ENCODE measurements around the gene TBX21.
"Not testable (repeated sequence)": the region's sequence is repeated elsewhere in the genome, so short reads cannot be mapped to it uniquely, and the experiment has no call there.

TBX21 gene

GRCh38 chr17:47731396-47731795 lies 1.6 kb upstream of the TBX21 start:
- DNase-seq (ENCODE audit: low read depth in 2 of 2) = no peak

- DNase-seq (ENCODE audit: low read depth in 2 of 2) = no peak
Observed at GRCh38 chr17:47732399-47733046, 513 bp upstream of the TBX21 start.

DNA sequence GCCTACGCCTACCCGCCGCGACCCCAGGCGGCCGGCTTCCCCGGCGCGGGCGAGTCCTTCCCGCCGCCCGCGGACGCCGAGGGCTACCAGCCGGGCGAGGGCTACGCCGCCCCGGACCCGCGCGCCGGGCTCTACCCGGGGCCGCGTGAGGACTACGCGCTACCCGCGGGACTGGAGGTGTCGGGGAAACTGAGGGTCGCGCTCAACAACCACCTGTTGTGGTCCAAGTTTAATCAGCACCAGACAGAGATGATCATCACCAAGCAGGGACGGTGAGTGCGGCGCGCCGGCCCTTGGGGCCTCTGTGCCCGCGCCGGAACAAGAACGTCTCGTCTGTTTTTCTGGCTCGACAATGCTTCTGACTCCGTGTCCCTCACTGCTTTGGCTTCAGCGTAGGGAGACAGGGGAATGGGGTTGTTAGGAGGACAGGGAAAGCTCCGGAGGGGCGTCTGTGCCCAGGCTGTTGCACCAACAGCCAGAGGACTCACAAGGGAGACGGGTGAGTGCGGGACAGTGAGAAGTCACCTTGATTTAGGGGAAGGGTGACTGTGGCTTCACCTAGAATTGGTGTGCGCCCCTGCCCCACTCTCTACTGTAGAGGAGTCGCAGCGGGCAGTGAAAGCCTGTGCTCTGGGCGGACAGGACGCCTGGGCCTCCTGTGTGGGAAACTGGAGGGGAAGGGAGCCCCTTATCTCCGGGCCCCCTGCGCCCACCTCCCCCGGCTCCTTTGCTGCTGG lies 806 bp downstream of the TBX21 start:
- peak in 1 of 2 donors; percentile 24 for DNase-seq (ENCODE audit: low read depth in 2 of 2)

DNA sequence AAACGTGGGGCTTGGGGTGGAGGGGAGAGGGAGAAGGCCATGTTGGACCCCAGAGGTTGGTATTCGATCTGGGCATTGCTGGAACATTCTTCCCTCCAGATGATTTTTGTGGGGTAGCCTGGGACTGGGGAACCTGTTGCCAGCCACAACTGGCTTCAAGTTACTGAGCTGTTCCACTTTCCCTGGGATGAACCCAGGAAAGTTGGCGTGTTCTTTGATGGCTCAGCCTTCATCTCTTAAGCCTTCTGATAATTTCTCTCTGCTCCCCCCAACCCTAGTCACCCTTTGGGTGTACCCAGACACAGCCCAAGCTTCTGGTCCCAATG lies 2.1 kb downstream of the TBX21 start:
- DNase-seq (ENCODE audit: low read depth in 2 of 2) = no peak

GRCh38 chr17:47735536-47736011 lies 2.5 kb downstream of the TBX21 start:
- DNase-seq (ENCODE audit: low read depth in 2 of 2) = no peak

DNA sequence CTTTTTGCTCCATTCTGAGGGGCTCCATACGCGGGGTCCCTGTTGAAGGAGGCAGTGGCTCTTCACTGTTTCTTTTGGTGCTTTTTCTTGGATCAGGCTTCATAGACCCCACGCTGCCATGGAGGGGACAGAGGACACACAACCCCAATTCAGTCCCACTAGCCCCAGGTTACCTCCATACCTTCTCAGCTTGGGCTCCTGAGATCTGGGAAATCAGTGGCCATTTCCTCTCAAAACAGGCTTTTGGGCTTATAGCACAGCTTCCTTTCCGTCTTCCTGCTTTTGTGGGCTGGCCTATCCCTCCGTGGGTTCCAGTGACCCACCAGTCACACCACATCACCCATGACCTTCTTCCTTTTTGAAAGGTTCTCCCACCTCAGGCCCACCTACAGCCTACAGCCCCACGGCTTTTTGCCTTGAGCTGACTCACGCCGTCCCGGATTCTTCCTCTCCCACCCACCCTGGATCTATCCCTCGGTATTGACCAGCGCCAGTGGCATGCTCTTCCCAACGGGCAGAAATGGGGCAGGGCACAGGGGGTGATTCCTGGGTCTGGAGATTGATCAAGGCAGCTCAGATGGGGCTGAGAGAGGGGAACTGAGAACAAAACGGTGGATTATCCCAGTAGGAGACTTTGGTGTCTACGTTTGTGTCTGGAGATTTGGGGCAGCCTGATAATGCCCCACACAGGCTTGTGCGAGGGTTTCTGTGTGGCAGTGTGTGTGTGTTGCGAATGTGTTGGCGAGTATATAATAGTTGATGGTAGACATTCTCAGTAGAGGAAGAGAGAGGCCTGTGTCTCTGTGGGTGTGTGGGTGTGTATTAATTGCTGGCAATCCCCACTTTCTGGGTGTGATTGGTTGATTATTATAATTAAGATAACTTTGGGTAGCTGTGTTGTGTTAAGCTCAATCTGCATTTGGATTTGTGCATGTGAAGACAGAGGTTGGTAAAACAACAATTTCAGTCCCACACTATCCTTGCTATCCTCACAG lies 3.8 kb downstream of the TBX21 start:
- no peak for DNase-seq (ENCODE audit: low read depth in 2 of 2)

GRCh38 chr17:47738178-47738577 lies 5.1 kb downstream of the TBX21 start:
- no peak for DNase-seq (ENCODE audit: low read depth in 2 of 2)

- no peak for DNase-seq (ENCODE audit: low read depth in 2 of 2)
Observed at GRCh38 chr17:47739150-47739549, 6.1 kb downstream of the TBX21 start.

- DNase-seq (ENCODE audit: low read depth in 2 of 2) = not testable (repeated sequence)
Observed at GRCh38 chr17:47739945-47740344, 6.9 kb downstream of the TBX21 start.

GRCh38 chr17:47741109-47741792 lies 8.2 kb downstream of the TBX21 start:
- no peak for DNase-seq (ENCODE audit: low read depth in 2 of 2)

DNA sequence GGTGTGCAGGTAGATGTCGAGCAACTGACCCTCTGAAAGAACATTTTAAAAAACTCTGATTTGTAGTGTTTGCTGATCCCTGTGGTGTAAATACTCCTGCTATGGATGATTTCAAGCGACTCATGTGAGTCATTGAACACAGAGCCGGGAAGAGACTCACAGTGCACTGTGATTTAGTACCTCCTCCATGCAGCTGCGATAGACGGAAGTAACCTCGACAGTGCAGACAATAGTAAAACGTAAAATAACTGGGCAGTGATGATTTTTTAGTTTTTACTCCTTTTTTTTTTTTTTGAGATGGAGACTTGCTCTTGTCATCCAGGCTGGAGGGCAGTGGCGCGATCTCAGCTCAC lies 8.7 kb downstream of the TBX21 start:
- DNase-seq (ENCODE audit: low read depth in 2 of 2) = no peak

DNA sequence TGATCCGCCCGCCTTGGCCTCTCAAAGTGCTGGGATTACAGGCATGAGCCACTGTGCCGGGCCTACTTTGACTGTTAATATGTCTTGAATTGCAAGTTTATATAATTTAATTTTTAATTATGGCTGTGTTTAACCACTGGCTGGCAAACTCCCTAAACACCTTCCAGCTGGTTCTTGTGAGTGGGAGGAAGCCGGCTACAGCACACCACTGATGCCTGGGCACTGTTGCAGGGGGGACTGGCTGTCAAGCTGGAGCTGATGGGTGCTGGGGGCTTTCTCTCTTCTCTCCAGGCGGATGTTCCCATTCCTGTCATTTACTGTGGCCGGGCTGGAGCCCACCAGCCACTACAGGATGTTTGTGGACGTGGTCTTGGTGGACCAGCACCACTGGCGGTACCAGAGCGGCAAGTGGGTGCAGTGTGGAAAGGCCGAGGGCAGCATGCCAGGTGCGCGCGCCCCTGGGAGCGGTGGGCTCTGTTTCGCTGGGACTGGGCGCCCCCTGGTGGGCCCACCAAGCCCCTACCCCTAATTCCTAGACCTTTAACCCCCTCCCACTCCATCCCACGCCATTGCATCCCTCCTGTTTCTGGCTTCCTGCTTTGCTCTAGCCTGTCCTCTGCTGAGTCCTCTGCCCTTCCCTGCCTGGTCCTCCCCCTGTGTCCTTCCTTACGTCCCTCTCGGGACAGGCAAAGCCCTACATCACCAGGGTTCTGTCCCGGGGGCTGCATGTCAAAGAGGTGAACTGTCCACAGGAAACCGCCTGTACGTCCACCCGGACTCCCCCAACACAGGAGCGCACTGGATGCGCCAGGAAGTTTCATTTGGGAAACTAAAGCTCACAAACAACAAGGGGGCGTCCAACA lies 9.5 kb downstream of the TBX21 start:
- peak in 1 of 2 donors; percentile 37 for DNase-seq (ENCODE audit: low read depth in 2 of 2)

- no peak for DNase-seq (ENCODE audit: low read depth in 2 of 2)
Observed at GRCh38 chr17:47744168-47745036, 11.4 kb downstream of the TBX21 start.

GRCh38 chr17:47745037-47745380 lies 12.0 kb downstream of the TBX21 start:
- DNase-seq (ENCODE audit: low read depth in 2 of 2) = no peak

- no peak for DNase-seq (ENCODE audit: low read depth in 2 of 2)
Observed at GRCh38 chr17:47751471-47751870, 18.4 kb downstream of the TBX21 start.

- no peak for DNase-seq (ENCODE audit: low read depth in 2 of 2)
Observed at GRCh38 chr17:47757386-47757785, 24.4 kb downstream of the TBX21 start.

DNA sequence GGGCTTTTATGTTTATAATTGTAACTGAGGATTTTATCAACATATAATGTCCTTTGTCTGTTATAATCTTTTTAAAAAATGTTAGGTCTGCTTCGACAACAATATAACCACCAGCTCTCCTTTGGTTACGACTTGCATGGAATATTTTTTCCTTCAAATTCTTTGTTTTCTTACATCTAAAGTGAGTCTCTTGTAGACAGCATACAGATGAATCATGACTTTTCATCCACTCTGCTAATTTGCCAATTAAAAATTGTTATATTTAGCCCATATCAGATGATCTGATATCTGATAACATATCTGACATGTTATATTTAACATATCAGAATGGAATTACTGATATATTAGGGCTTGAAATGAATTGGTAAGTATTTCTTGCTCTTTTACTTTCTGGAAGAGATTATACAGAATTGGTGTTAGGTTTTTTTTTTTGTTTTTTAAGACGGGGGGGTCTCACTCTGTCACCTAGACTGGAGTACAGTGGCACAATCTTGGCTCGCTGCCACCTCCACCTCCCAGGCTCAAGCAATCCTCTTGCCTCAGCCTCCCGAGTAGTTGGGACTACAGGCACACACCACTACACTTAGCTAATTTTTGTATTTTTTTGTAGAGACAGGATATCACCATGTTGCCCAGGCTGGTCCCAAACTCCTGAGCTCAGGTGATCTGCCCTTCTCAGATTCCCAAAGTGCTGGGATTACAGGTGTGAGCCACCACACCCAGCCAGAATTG lies 27.5 kb downstream of the TBX21 start:
- no peak for DNase-seq (ENCODE audit: low read depth in 2 of 2)

DNA sequence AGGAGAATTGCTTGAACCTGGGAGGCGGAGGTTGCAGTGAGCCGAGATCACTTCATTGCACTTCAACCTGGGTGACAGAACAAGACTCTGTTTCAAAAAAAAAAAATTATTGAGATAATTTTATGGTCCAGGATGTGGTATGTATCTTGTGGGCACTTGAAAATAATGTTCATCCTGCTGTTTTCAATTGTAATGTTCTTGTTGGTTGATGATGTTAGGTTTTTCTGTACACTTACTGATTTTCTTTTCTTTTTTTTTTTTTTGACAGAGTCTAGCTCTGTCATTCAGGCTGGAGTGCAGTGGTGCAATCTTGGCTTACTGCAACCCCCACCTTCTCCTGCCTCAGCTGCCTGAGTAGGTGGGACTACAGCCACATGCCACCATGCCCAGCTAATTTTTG lies 29.7 kb downstream of the TBX21 start:
- DNase-seq (ENCODE audit: low read depth in 2 of 2) = no peak

GRCh38 chr17:47763913-47764582 lies 31.0 kb downstream of the TBX21 start:
- no peak for DNase-seq (ENCODE audit: low read depth in 2 of 2)

All from stimulated activated CD4-positive, alpha-beta T cell treated with anti-CD3 and anti-CD28 coated beads, Interleukin-1b, Interleukin-23, amount 100 ng/mL, for 4 hours (primary cell).